SU-DHL-6 (cell line): ENCODE data around the gene BDKRB2.

ENCODE experiments used
- CTCF ChIP-seq: fragments of 200-600 bp; sonication (generic); IDR thresholded peaks from one replicate; pipeline ENCODE4 v1.5.1; 2017; ENCODE audit warnings: antibody characterized with exemption, mild to moderate bottlenecking, low read length, moderate library complexity; ENCODE audit not compliant: insufficient read depth, poor library complexity, severe bottlenecking
- EZH2phosphoT487 ChIP-seq: fragments of 200-600 bp; sonication (generic), shearing (Covaris generic); conservative IDR thresholded peaks from 2 replicates; pipeline ENCODE4 v1.6.1; 2018; ENCODE audit warnings: mild to moderate bottlenecking, antibody characterized with exemption, low read length, moderate library complexity, mixed read lengths

GRCh38 chr14:96224480-96225096 is 19.9 kb downstream of the BDKRB2 start:
- TF ChIP-seq CTCF (no peak), EZH2phosphoT487 (no peak)
